GM12874 (cell line): ENCODE results near the gene PHC2.

Source experiments
- CTCF ChIP-seq: IDR thresholded peaks from 2 replicates; pipeline ENCODE4 v1.5.1; 2011; ENCODE audit warnings: low read depth, mild to moderate bottlenecking, control low read depth, low read length, moderate library complexity; ENCODE audit not compliant: insufficient read depth

Gene PHC2

GRCh38 chr1:33276573-33277298 lies 154.2 kb downstream of the PHC2 start:
- no peak for TF ChIP-seq CTCF

GRCh38 chr1:33275706-33276572 lies 155.0 kb downstream of the PHC2 start:
- TF ChIP-seq CTCF: no peak

DNA sequence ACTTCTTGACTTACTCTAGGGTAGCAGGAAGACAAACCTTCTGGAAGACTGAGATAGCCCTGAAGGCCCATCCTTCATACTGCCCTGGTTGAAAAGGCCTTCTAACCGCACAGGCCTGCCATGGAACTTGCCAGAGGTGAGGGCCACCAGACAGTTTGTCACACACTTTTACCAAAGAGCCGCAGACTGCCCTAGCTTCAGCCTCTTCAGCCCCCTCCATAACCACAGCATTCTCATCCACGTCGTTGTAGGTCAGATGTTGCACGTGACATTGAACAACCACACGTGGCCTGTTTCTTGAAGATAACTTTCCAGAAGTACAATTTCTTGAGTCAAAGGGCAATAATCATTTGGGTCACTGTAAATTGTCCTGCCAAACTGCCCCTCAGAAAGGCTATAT lies 155.7 kb downstream of the PHC2 start:
- no peak for TF ChIP-seq CTCF

DNA sequence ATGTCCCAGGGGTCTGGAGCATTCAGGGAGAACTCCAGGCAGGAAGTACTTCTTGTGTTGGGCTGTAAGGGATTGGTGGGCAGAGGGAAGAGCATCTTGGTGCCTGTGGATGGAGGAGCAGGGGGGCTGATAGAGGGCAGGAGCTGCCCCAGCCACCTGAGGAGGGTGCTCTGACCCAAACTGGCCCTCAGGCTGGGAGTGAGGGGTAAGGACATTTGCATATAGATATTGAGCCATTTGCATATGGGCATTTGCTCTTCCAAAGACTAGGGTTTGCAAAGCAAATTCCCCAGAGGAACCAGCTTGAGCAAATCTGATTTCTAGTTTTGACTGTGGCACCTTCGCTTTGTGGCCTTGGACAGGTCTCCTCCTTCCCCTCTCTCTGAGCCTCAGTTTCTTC lies 156.4 kb downstream of the PHC2 start:
- no peak for TF ChIP-seq CTCF

- TF ChIP-seq CTCF: no peak
Observed at GRCh38 chr1:33273961-33274371, 156.9 kb downstream of the PHC2 start.
